ENCODE results near the gene TSPAN5. TPM values are rescaled to one million over a fixed set of nuclear protein-coding genes. Genes with fewer than 3 reads are reported as not detected.

TSPAN5 gene
- total and polyA plus RNA-seq, 7 experiments from 2014 or later: 3.3 to 31.6 (median 7.8) TPM

DNA sequence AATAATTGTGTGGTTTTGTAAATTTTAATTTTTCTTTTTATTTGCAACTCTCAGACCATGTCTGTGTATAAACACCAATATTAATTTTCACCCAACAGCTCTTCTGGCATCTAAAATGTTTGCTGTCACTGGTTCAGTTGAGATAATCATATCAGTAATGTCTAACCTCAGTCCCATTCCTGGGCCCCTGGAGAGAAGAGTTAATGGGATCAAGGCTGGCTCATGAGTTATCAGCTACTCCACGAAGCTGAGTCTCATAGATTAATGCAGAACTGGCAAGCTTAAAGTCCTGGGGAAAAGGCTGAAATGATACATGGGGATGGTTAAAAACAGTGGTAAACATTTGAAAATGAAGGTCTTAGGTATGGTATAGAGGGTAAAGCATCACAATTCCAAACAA, 28.4 kb upstream of the TSPAN5 start:
- peaks cover 0 to 8% (median 0%) of the 10 kb centered on the region in 11 donors for H3K9me3 Mint-ChIP-seq
- no peak overlapping the region for H3K27ac Mint-ChIP-seq
- Histone ChIP-seq H3K36me3 (ENCODE audit: control insufficient read depth in 2 of 3, insufficient read depth in 3 of 3, low read length in 3 of 3) (no peaks in the 10 kb centered on the region), H3K9me3 (ENCODE audit: control insufficient read depth in 2 of 3, low read length in 3 of 3) (no peaks in the 10 kb centered on the region), H3K4me1 (ENCODE audit: control insufficient read depth in 2 of 2, insufficient read depth in 2 of 2, low read length in 2 of 2) (peaks cover 14 to 36% of the 10 kb centered on the region in 2 donors), H3K27ac (ENCODE audit: low read depth, low read length) (no peak overlapping the region), H3K4me3 (ENCODE audit: low read length) (no peak overlapping the region), H3K27me3 (ENCODE audit: control insufficient read depth in 2 of 2, insufficient read depth in 2 of 2, low read length in 2 of 2) (no peaks in the 10 kb centered on the region)
- peaks cover 0 to 14% (median 0%) of the 10 kb centered on the region in 5 donors for H3K36me3 Mint-ChIP-seq
- H3K4me1 Mint-ChIP-seq: peaks cover 21 to 71% (median 50%) of the 10 kb centered on the region in 7 donors
- no peak for DNase-seq
- H3K4me3 Mint-ChIP-seq: no peak overlapping the region
- CTCF ChIA-PET: no interaction called here
- no peaks in the 10 kb centered on the region for H3K27me3 Mint-ChIP-seq
- intact Hi-C loops (cut with micrococcal nuclease): no loop called here
- POLR2A ChIA-PET: no interaction called here
- no peak for ATAC-seq

DNA sequence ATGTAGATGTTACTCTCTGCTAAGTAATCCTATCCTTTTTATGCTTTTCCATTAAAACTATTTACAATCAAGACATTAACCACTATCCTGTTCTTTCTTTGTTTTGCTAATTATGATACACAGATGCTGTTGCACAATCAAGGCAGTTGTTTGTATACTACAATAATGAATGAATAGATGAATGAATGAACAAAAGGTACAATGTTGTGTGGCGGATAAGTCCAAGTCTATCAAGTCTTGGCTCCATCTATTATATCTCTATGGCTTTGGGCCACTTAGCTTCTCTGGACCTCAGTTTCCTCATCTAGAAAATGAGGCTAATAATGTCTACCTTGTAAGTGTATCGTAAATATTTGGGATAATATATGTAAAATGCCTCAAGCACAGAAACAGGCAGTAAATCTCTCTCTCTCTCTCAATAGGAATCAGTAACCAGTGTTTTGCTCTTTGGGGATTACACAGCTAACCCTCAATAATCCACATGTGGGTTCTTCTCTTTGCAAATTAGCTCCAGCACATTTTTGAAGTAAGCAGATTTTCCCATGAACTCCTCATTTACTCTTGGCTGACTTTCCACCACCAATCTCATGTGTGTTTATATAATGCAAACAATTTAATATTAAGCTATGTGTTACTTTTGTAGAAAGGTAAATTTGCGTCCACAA, 27.8 kb upstream of the TSPAN5 start:
- Histone ChIP-seq H3K27me3 (ENCODE audit: control insufficient read depth in 2 of 2, insufficient read depth in 2 of 2, low read length in 2 of 2) (no peaks in the 10 kb centered on the region), H3K4me1 (ENCODE audit: control insufficient read depth in 2 of 2, insufficient read depth in 2 of 2, low read length in 2 of 2) (peaks cover 14 to 36% of the 10 kb centered on the region in 2 donors), H3K36me3 (ENCODE audit: control insufficient read depth in 2 of 3, insufficient read depth in 3 of 3, low read length in 3 of 3) (no peaks in the 10 kb centered on the region), H3K27ac (ENCODE audit: low read depth, low read length) (no peak overlapping the region), H3K4me3 (ENCODE audit: low read length) (no peak overlapping the region), H3K9me3 (ENCODE audit: control insufficient read depth in 2 of 3, low read length in 3 of 3) (no peaks in the 10 kb centered on the region)
- Mint-ChIP-seq H3K27ac (peak overlapping the region in 3 of 9 donors; percentile 1 to 75 (median 51)), H3K27me3 (no peaks in the 10 kb centered on the region), H3K4me3 (peak overlapping the region in 3 of 10 donors; percentile 8 to 60 (median 48)), H3K36me3 (peaks cover 0 to 14% (median 0%) of the 10 kb centered on the region in 5 donors), H3K4me1 (peaks cover 21 to 71% (median 50%) of the 10 kb centered on the region in 7 donors), H3K9me3 (peaks cover 0 to 8% (median 0%) of the 10 kb centered on the region in 11 donors)
- ATAC-seq (no peak), DNase-seq (no peak)
- CTCF ChIA-PET: no interaction called here
- intact Hi-C loops (cut with micrococcal nuclease): no loop called here
- POLR2A ChIA-PET: no interaction called here

DNA sequence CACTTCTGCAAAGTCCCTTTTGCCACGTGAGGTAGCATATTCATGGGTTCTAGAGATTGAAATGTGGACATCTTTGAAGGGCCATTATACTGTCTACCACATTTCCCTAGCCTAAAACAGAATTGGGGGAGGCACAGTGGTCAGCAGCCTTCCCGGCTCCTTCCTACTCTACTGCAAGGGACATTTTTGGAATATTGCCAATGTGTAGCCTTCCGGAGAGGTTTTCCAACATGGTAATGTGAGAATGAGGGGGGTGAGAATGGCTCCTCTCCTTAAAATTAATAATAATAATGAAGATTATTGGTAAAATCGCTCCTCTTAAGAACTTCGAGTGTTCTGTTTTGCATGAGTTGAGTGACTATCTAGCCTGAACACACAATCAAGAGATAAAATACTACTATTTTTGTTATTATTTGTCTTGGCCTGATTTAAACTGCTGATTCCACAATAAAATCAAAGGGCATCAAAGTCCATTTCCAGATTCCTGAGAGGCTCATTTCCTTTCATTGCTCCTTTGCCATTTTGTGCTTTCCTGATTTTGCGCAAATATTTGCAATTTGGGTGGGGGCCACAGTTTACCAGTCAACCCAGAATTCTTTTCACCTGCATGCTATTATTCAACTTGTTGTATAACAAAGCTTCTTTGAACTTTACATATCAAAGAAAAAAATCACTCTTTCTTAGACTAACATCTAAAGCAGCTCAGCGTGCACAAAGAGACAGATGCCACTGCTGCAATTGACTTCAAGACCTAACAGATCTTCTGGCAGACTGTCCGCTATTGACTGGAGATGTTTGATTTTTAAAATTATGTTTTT, 27.0 kb upstream of the TSPAN5 start:
- H3K4me1 Mint-ChIP-seq: peaks cover 21 to 63% (median 47%) of the 10 kb centered on the region in 7 donors
- H3K36me3 Mint-ChIP-seq: peaks cover 0 to 10% (median 0%) of the 10 kb centered on the region in 5 donors
- POLR2A ChIA-PET: no interaction called here
- Histone ChIP-seq H3K4me3 (ENCODE audit: low read length) (no peak overlapping the region), H3K9me3 (ENCODE audit: control insufficient read depth in 2 of 3, low read length in 3 of 3) (no peaks in the 10 kb centered on the region), H3K4me1 (ENCODE audit: control insufficient read depth in 2 of 2, insufficient read depth in 2 of 2, low read length in 2 of 2) (peaks cover 14 to 36% of the 10 kb centered on the region in 2 donors), H3K27me3 (ENCODE audit: control insufficient read depth in 2 of 2, insufficient read depth in 2 of 2, low read length in 2 of 2) (no peaks in the 10 kb centered on the region), H3K27ac (ENCODE audit: low read depth, low read length) (no peak overlapping the region), H3K36me3 (ENCODE audit: control insufficient read depth in 2 of 3, insufficient read depth in 3 of 3, low read length in 3 of 3) (no peaks in the 10 kb centered on the region)
- H3K4me3 Mint-ChIP-seq: peak overlapping the region in 4 of 10 donors; percentile 8 to 64 (median 54)
- no peaks in the 10 kb centered on the region for H3K27me3 Mint-ChIP-seq
- DNase-seq: peak in 5 of 9 donors; percentile 15 to 53 (median 37)
- intact Hi-C loops (cut with micrococcal nuclease): no loop called here
- peaks cover 0 to 3% (median 0%) of the 10 kb centered on the region in 11 donors for H3K9me3 Mint-ChIP-seq
- CTCF ChIA-PET: no interaction called here
- peak overlapping the region in 4 of 9 donors; percentile 1 to 75 (median 30) for H3K27ac Mint-ChIP-seq
- no peak for ATAC-seq

DNA sequence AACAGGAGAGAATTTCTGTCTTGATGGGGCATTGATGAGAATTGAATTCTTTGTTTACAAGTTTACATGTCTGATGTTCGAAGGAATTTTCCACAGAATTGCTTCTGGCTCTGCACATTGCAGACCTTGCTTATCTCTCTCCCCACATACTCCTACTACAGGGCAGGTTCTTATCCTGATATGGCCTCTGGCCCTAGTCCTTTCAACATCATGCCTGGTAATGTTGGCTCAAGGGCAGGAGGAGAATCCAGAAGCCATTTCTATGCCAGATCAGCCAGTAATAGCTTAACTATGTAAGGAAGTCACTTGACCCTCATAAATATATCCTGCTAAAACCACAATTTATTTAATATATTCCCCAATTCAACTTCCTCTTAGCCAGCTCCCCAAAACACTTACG, 24.3 kb upstream of the TSPAN5 start:
- peaks cover 0 to 15% of the 10 kb centered on the region in 2 donors for H3K4me1 ChIP-seq (ENCODE audit: control insufficient read depth in 2 of 2, insufficient read depth in 2 of 2, low read length in 2 of 2)
- Mint-ChIP-seq H3K4me3 (no peak overlapping the region), H3K36me3 (peaks cover 0 to 4% (median 0%) of the 10 kb centered on the region in 5 donors), H3K4me1 (peaks cover 3 to 36% (median 21%) of the 10 kb centered on the region in 7 donors), H3K27ac (no peak overlapping the region), H3K9me3 (no peaks in the 10 kb centered on the region), H3K27me3 (peaks cover 0 to 2% (median 0%) of the 10 kb centered on the region in 5 donors)
- intact Hi-C loops (cut with micrococcal nuclease): no loop called here
- ATAC-seq: no peak
- H3K9me3 ChIP-seq (ENCODE audit: control insufficient read depth in 2 of 3, low read length in 3 of 3): no peaks in the 10 kb centered on the region
- no peaks in the 10 kb centered on the region for H3K27me3 ChIP-seq (ENCODE audit: control insufficient read depth in 2 of 2, insufficient read depth in 2 of 2, low read length in 2 of 2)
- no peaks in the 10 kb centered on the region for H3K36me3 ChIP-seq (ENCODE audit: control insufficient read depth in 2 of 3, insufficient read depth in 3 of 3, low read length in 3 of 3)
- no peak overlapping the region for H3K27ac ChIP-seq (ENCODE audit: low read depth, low read length)
- ChIA-PET POLR2A (no interaction called here), CTCF (interaction anchor here (0.6 kb wide), 1 partner anchor 535 kb away, joined by 3 read pairs; no protein-coding TSS in a partner anchor)
- H3K4me3 ChIP-seq (ENCODE audit: low read length): no peak overlapping the region
- DNase-seq: no peak

DNA sequence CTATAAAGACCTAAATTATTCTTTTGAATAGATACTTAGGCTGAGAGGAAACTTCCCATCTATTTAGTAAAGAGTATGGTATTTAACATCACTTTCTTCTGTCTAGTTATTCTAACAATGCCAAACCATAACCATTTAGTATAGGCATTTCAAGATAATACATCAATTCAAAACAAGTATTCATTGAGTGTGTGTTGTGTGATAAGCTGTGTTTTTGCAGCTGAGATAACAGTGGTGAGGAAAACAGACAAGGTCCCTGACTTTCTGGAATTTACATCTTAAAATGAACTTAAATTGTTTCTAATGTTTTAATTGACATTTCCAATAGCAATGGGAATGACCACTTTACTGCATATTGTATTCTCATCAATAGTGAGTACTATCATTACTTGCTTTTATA, 22.4 kb upstream of the TSPAN5 start:
- H3K4me1 Mint-ChIP-seq: peaks cover 0 to 18% (median 10%) of the 10 kb centered on the region in 7 donors
- Histone ChIP-seq H3K36me3 (ENCODE audit: control insufficient read depth in 2 of 3, insufficient read depth in 3 of 3, low read length in 3 of 3) (no peaks in the 10 kb centered on the region), H3K4me1 (ENCODE audit: control insufficient read depth in 2 of 2, insufficient read depth in 2 of 2, low read length in 2 of 2) (peaks cover 0 to 6% of the 10 kb centered on the region in 2 donors), H3K27ac (ENCODE audit: low read depth, low read length) (no peak overlapping the region), H3K9me3 (ENCODE audit: control insufficient read depth in 2 of 3, low read length in 3 of 3) (no peaks in the 10 kb centered on the region), H3K4me3 (ENCODE audit: low read length) (no peak overlapping the region), H3K27me3 (ENCODE audit: control insufficient read depth in 2 of 2, insufficient read depth in 2 of 2, low read length in 2 of 2) (no peaks in the 10 kb centered on the region)
- peaks cover 0 to 3% (median 0%) of the 10 kb centered on the region in 5 donors for H3K27me3 Mint-ChIP-seq
- H3K27ac Mint-ChIP-seq: no peak overlapping the region
- no peak overlapping the region for H3K4me3 Mint-ChIP-seq
- ChIA-PET POLR2A (interaction anchor here (0.6 kb wide), 1 partner anchor 91 kb away, joined by 4 read pairs; no protein-coding TSS in a partner anchor), CTCF (no interaction called here)
- no peaks in the 10 kb centered on the region for H3K9me3 Mint-ChIP-seq
- no peak for DNase-seq
- intact Hi-C loops (cut with micrococcal nuclease): no loop called here
- peaks cover 0 to 7% (median 0%) of the 10 kb centered on the region in 5 donors for H3K36me3 Mint-ChIP-seq
- no peak for ATAC-seq

DNA sequence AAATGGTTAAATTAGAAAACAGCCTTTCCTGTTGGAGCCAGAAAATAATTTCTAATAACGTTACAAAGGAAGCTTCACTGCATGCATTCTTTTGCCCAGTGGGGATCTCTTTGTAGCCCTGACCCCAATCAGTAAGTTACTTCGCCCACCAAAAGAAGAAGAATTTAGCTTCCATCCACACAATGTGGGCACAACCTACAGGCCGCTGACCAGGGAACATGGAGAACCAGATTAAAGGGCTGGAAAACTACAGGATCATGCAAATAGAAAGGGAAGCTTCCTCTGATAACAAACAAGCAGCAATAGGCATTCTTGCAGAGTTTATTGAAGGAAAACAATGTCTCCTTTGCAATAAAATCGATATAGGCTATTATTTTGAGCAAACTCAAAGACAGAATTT, 21.3 kb upstream of the TSPAN5 start:
- Histone ChIP-seq H3K27ac (ENCODE audit: low read depth, low read length) (no peak overlapping the region), H3K9me3 (ENCODE audit: control insufficient read depth in 2 of 3, low read length in 3 of 3) (no peaks in the 10 kb centered on the region), H3K4me1 (ENCODE audit: control insufficient read depth in 2 of 2, insufficient read depth in 2 of 2, low read length in 2 of 2) (no peaks in the 10 kb centered on the region), H3K27me3 (ENCODE audit: control insufficient read depth in 2 of 2, insufficient read depth in 2 of 2, low read length in 2 of 2) (no peaks in the 10 kb centered on the region), H3K36me3 (ENCODE audit: control insufficient read depth in 2 of 3, insufficient read depth in 3 of 3, low read length in 3 of 3) (no peaks in the 10 kb centered on the region), H3K4me3 (ENCODE audit: low read length) (no peak overlapping the region)
- H3K9me3 Mint-ChIP-seq: no peaks in the 10 kb centered on the region
- no peak overlapping the region for H3K4me3 Mint-ChIP-seq
- intact Hi-C loops (cut with micrococcal nuclease): no loop called here
- no peak overlapping the region for H3K27ac Mint-ChIP-seq
- POLR2A ChIA-PET: no interaction called here
- H3K27me3 Mint-ChIP-seq: peaks cover 0 to 3% (median 0%) of the 10 kb centered on the region in 5 donors
- DNase-seq (no peak), ATAC-seq (no peak)
- peaks cover 0 to 9% (median 5%) of the 10 kb centered on the region in 7 donors for H3K4me1 Mint-ChIP-seq
- CTCF ChIA-PET: no interaction called here
- peaks cover 0 to 5% (median 0%) of the 10 kb centered on the region in 5 donors for H3K36me3 Mint-ChIP-seq
